HFF-Myc (cell line): Measurements from ENCODE around the gene KRTAP7-1.

Experiments used
- DNase-seq: peaks from one replicate; pipeline ENCODE4 v3.0.0-alpha.2; 2011; ENCODE audit warnings: low read depth; ENCODE audit errors: extremely low read depth
- H3K4me3 ChIP-seq: replicated peaks from 2 replicates; pipeline ENCODE4 v1.5.1; 2011; ENCODE audit warnings: low read depth, mild to moderate bottlenecking, control low read depth, low read length
- CTCF ChIP-seq: IDR thresholded peaks from 2 replicates; pipeline ENCODE4 v1.5.1; 2012; ENCODE audit warnings: mild to moderate bottlenecking, low read depth, low read length, control low read depth; ENCODE audit errors: missing control alignments

Gene KRTAP7-1

GRCh38 chr21:30829659-30830058 lies at the start of gene KRTAP7-1:
TSS of gene KRTAP7-1 (minus strand) at chr21:30829759. CDS start at chr21:30829698, 61 bp downstream.
- no peak for DNase-seq
- no peak within 1 kb of the TSS for H3K4me3 ChIP-seq
- TF ChIP-seq CTCF: no peak

GRCh38 chr21:30874526-30874925 lies 45.0 kb upstream of the KRTAP7-1 start:
- TF ChIP-seq CTCF: no peak
- H3K4me3 ChIP-seq: no peak overlapping the region
- no peak for DNase-seq

- no peak for TF ChIP-seq CTCF
- no peak overlapping the region for H3K4me3 ChIP-seq
- DNase-seq: no peak
These were observed 18.3 kb upstream of the KRTAP7-1 start for GRCh38 chr21:30847627-30848500.

GRCh38 chr21:30842990-30843389 lies 13.4 kb upstream of the KRTAP7-1 start:
- DNase-seq: no peak

GRCh38 chr21:30839304-30839703 lies 9.7 kb upstream of the KRTAP7-1 start:
- peak; percentile 0 for DNase-seq
- no peak overlapping the region for H3K4me3 ChIP-seq
- peak; percentile 15 for TF ChIP-seq CTCF

More at GRCh38 chr21:30842990-30843389, 13.4 kb upstream of the KRTAP7-1 start:
- H3K4me3 ChIP-seq: no peak overlapping the region
- TF ChIP-seq CTCF: no peak

- no peak for DNase-seq
- H3K4me3 ChIP-seq: no peak overlapping the region
- TF ChIP-seq CTCF: no peak
These were observed 9.0 kb upstream of the KRTAP7-1 start for GRCh38 chr21:30838536-30838935.

GRCh38 chr21:30831194-30831765 lies 1.7 kb upstream of the KRTAP7-1 start:
- no peak overlapping the region for H3K4me3 ChIP-seq
- TF ChIP-seq CTCF: peak; percentile 49
- DNase-seq: peak; percentile 2
